ENCODE measurements around the gene GLB1L2.

- no peak for TF ChIP-seq CTCF (IDR thresholded peaks at IDR 0.05)
- TF ChIP-seq POLR2A (IDR thresholded peaks at IDR 0.05), result no peak
- no peak for TF ChIP-seq POLR2AphosphoS5 (IDR thresholded peaks at IDR 0.05)
- TF ChIP-seq EP300 (IDR thresholded peaks at IDR 0.05), result no peak
Measured at GRCh38 chr11:134395002-134395401, 63.2 kb downstream of the GLB1L2 start.

All from sigmoid colon (tissue), 4 donors.